CD4-positive, alpha-beta T cell treated with Interleukin-15 for 4 hours (primary cell): Measurements from ENCODE around the gene UBA6.
"Not testable (repeated sequence)": the region's sequence is repeated elsewhere in the genome, so short reads cannot be mapped to it uniquely, and the experiment has no call there.

ENCODE experiments used
- DNase-seq: peaks from one replicate; pipeline ENCODE4 v3.0.0-alpha.2; 2020; ENCODE audit warnings: low spot score

UBA6 gene

DNA sequence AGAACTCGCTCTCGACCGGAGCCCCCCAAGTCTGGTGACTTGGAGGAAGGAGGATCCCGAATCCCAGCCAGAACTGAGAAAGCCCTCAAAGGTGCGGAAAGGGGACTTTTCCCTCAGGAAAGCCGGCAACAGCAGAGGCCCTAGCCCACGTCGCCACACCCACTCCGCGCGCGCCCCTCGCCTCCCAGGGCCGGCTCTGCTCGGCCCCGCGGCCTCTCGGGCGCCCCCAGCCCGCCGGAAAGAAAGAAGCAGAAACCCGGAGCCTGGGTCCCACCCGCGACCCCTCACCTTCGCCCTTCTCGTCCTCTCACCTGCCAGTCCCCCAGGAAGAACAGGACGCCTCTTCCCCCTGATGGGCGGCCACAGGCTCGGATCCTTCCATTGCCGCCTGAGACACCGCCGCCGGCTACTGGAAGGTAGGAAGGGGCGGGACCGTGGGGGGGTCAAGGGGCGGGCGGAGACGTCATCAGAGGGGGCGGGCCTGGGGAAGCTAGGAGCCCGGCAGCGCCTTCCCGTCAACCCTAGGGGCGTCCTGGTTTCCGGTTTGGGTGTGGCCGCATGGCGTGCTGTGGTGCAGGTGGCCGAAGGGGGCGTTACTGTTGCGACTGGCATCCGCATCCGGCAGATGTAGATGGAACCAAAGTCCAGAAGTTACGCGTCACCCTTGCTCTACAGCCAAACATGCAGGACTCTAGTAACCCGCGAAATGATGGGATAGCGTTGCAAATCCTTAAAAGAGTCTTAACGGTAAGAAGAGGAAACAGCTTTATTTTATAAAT lies at the start of gene UBA6:
Gene UBA6, minus strand, starts transcription at position 418 of the 779 bp plus-strand sequence. Its CDS starts 36 bp downstream, at position 382.
- DNase-seq = peak; percentile 92

DNA sequence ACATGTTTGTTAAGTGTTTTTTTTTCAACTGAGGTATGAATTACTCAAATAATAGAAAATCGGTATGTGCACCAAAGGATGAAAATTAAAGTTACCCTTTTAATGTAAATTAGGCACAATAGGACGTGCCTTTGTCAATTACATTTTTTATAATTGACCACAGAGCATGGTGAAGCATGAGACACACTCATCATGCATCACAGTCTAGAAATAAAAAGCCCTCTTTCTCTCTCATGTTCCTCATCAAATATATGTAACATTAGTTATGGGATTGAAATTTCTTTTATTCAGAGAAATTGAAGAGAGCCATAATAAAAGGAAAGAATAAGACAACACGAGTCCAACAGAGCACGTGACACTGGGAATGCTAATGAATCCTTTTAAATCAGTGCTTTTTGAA lies 49.7 kb upstream of the UBA6 start:
- DNase-seq = no peak

DNA sequence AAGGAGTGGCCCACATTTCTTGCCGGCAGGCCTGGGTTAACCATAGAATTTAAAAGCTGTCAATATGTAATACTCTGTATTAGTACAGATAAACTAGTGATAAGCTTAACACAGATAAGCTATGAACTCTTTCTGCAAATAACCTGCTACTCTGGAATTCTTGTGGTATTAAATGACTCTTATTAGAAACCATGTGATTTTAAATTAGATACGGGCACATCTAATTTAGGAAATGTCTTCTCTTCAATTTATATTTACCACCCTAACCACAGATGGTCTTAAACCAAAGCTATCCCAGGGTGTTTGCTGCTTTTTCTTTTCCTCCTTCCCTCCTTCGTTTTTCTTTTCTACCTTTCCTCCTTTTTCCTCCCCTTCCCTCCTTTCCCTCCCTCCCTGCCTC lies 48.3 kb upstream of the UBA6 start:
- no peak for DNase-seq

DNA sequence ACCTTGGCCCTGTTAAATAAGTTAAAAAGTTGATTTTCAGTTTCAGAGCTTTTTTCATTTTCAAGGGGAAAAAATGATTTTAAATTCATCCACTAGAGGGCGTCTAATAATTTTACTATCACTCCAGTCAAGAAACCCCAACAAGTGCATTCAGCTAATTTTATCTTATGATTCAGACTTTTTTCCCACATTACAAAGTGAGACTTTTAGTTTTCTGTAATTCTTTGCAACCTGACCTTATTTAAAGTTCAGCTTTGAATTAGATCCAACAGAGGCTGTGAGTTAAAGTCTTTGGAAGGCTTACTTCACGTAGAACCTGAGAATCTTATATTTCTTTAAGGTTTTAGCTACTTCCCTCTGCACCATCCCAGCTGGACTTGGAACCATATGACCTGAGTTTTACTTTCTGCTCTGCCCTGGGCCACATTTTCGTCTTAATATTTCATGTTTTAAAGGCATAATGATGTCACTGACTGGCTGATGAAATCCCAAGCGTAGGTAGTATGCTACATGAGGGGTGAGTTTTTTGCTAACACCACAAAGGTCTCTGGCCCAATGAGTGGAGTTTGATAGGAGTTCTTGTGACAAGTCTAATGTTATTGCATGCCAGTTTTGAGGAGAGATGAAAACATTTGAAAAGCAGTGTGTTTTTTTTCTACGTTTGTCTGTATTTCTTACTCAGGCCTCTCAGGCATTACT lies 46.0 kb upstream of the UBA6 start:
- peak; percentile 38 for DNase-seq

DNA sequence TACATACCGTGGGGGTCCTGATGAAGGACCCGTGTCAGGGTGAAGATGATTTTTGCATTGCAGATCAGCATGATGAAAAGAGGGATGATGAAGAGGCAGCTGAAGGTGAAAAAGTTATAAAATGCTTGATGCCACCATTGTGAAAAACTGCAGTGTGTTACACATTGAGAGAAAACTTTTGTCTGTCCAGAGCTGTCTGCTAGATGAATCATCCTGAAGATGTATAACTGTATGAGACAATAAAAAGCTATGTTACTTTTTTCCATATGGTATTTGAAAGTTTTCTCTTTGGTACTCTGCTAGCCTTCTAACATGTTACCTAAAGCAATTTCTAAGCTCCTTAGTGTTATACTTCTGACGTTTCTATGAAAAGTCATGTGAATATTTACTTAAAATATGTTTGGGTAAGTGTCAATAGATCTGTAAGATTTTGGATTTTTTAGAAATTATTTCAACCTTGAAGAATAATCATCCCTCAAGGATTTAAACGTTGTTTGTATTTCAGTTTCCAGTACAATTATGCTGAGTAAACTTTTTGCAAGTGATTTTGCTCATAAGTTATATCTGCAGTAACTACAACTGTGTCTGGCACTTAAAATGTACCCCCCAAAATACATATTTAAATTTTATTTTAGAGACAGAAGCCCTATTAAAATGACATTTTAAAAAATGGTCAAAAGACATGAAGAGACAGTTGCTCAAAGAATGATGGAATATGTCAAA lies 43.8 kb upstream of the UBA6 start:
- DNase-seq = no peak

DNA sequence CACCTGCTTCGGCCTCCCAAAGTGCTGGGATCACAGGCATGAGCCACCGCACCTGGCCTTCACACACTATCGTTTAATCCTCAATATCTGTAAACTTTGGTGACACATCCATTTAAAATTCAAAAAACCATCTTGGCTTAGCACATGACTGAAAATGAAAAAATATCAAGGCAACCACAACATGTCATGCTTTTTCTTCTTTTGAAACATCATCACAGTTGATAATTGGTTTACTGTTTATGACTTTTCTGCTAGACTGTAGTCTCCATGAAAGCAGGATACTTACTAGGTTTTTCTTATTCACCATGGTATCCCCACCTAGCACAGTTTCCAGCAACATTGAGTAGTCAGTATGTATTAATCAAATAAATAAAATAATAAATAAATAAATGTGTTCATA lies 42.2 kb upstream of the UBA6 start:
- DNase-seq = no peak

DNA sequence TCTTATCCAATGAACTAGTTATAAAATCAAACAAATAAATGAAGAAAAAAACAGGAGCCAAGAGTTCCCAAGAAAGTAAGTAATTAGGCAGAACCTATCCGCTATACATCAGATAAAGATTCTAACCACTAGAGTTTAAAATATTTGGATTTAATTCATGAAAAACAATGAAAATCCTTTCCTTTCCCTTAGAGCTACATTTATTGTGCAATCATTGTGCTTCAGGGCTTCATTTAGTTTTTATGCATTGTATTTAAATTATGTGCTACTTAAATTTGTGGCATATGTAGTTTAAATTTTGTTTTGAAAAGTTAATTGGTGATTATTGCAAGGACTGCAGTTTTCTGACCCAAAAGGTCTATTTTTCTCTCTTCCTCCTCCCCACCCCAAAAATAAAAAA lies 35.3 kb upstream of the UBA6 start:
- DNase-seq = no peak

DNA sequence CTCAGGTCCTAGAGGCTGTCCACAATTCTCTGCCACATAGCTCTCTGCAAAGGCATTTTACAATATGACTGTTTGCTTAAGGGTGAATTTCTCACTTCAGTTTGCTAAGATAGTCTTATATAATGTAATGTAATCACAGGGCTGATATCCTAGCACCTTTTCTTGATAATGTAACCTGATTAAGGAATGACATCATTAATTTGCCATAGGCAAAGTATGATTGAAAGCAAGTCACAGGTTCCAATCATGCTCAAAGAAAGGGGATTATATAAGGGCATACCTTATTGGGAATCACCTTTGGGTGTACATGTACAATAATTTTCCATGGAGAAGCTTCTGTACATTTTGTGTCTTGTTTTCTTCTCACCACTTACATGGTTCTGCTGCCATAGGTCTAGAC lies 34.4 kb upstream of the UBA6 start:
- no peak for DNase-seq

DNA sequence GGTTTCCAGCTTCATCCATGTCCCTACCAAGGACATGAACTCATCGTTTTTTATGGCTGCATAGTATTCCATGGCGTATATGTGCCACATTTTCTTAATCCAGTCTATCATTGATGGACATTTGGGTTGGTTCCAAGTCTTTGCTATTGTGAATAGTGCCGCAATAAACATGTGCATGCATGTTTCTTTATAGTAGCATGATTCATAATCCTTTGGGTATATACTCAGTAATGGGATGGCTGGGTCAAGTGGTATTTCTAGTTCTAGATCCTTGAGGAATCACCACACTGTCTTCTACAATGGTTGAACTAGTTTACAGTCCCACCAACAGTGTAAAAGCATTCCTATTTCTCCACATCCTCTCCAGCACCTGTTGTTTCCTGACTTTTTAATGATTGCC lies 29.6 kb upstream of the UBA6 start:
- DNase-seq = not testable (repeated sequence)

DNA sequence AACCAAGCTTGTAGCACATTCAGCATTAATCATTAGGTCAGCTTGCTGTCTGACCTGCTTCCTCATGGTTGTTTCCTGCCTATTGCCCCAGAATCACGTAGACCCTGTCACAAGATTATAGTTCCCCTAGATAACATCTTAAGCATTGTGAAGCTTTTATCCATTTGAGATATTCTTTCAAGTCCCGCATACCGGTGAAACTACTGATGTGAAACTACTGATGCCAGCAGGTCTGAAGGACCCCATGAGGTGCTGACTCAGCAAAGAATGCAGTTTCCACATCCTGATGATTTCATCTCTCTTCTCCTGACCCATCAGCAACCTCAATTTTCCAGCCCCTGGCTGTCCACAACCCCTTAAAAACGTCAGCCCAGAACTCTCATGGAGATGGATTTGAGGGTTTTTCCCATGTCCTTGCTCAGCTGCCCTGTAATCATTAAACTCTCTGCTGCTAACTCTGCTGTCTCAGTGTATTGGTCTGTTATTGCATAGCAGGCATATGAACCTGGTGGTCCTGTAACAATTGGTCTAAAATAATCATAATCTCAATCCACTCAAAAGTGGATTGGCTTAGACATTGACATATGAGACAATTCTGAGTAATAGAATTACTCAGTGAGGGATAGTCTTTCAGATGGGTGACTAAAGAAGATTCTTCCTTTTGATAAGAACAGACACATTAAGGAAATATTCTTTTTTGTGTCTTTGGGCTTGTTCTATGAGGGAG lies 26.3 kb upstream of the UBA6 start:
- no peak for DNase-seq

DNA sequence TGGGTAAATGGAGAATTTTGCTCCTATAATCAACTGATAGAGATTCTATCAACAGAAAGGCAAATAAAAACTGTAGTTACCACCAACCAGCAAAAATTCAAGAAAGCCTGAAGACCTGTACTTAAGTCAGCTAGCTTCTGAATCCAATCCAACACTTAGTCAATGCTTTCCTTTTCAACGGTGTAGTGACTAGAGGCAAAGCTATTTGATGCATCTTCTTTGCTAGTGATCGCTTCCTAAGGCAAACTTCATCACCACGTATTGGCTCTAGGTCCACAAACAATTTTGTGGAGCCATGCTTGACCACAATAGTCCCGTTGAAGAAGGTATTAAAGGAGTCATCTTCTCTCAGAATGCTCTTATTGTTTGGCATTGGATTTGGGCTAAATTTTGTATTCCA lies 25.0 kb upstream of the UBA6 start:
- DNase-seq = no peak

DNA sequence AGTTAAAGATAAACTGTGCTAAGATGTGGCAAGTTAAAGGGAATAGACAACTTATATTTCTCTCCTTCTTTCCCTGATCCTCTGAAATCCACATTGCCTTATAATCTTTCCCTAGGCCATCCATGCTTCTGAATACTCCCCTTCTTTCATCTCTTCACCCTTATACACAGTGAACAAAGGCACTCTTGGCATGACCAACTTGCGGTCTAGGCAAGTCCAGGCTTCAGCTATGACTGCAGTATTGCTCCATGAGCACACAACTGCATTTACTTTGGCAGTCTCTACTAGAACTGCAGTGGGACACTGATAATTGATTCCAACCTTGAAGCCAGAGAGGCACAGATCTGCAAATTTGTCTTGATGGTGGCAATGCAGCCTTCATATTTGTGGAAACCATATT lies 24.2 kb upstream of the UBA6 start:
- DNase-seq = no peak

DNA sequence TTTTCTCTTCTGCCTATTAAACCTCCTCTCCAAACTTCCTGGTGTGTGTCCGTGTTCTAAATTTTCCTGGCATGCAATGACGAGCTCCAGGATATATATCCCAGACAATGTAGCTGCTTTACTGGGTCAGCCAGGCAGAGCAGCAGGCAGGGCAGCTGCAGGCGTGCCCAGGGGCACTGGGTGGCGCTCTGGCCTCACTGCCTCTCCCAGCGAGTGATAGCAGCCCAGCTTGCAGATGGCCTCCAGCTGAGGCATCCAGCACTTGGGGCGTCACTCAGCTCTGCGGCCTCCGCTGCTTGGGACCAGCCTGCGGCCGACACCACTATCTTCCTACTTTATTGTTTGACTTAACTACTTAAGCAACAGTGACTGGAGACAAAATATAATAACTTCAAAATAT lies 23.0 kb upstream of the UBA6 start:
- DNase-seq = no peak

DNA sequence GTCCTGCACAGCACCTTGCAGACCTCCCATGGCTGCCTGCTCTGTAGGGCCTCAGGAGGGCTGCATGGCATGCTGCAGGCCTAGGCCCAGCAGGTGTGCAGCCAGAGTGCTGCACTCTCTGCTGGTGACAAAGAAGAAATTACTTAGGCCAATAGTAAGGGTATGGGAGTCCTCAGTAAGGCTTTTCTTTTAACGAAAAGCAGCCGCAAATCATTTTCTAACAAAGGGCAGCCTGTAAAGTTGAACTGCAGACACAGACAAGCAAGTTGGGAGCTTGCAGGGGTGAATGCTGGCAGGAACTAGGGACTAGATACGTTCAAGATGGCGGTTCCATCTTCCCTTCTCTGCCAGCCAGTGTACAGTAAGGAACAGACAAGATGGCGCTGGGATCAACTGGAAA lies 22.4 kb upstream of the UBA6 start:
- DNase-seq = no peak

DNA sequence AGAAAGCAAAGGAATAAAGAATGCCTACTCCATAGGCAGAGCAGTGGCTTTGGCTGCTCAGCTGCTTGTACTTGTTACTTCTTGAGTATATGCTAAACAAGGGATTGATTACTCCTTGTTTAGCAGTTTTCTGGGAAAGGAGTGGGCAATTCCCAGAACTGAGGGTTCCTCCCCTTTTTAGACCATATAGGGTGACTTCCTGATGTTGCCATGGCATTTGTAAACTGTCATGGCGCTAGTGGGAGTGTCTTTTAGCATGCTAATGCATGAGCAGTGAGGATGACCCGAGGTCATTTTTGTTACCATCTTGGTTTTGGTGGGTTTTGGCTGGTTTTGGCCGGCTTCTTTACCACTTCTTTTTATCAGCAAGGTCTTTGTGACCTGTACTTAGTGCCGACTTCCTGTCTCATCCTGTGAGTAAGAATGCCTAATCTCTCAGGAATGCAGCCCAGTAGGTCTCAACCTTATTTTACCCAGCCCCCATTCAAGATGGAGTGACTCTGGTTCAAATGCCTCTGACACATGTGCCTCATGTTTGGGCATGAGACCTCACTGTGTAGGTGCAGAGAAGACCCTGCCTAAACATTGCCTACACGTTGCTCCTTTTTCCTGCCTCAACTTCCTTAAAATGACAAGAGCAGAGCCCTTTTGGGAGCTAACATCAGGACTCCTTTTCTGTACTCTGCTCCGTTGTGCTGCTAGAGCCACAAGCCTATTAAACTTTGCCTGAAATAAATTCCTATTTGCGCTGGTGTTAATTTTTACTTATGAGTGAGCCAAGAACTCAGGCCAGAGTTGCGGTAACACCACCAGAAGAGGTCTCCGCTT lies 21.0 kb upstream of the UBA6 start:
- no peak for DNase-seq

DNA sequence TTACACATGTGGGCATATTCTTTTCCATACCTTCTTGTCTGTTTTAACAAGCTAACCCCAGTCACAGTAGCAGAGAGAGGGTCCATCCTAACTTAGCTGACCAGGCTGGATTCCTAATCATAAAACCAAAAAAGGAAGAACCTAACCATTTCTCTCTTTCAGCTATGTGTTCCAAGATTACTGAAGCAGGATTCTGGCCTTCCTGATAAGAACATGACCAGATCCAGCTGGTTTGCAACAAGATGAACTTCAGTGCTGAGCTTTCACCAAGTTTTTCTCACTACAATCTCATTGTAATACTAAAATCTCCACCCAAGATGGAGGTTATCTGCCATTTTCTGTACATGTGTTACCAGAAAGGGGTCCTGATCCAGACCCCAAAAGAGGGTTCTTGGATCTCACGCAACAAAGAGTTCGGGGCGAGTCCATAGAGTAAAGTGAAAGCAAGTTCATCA lies 20.4 kb upstream of the UBA6 start:
- DNase-seq = no peak

DNA sequence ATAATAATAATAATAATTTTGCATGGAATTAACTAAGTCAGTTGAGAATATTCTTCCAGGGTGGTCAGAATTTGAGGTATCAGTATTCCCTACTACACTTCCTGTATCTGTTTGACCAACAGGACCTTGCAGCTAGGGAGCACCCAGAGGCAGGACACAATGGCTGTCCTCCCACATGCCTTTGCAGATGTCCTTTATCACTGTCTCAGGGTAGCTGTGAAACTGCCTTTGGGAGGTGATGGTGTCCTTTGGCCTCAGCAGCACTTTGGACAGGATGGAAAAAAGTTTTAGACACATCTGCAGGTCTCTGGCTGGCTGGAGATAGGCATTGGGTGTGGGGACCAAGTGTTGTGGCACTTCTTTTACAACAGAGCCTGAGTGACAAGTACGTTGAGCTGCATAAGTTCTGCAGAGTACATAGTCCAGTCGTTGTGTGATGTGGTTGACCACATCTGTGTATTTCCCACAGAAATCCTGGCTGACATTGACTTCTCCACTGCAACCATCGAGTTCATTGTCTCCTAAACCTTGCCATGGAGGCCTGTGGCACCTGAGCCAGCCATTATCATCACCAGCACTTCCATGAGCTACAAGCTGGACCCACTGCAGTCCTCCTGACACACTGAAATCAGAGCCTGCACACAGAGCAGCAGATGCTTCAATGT lies 19.1 kb upstream of the UBA6 start:
- no peak for DNase-seq

DNA sequence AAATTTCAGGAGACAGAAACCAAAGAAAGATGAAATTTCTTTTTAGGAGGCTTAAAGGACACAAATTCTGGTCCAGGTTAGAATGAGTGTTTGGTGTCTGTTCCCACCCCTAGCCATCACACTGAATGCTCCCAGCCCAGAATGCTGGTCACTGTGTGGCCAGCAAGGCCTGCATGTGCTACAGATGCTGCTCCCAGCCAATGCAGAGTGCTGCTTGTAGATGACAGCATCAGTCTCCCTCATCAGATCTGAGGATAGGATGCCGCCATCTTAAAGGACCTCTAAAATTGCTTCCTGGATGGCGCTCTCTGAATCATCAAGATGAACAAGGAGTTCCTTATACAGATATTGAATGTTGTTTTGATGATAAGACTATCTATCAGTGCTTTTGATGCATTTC lies 17.9 kb upstream of the UBA6 start:
- DNase-seq = no peak

DNA sequence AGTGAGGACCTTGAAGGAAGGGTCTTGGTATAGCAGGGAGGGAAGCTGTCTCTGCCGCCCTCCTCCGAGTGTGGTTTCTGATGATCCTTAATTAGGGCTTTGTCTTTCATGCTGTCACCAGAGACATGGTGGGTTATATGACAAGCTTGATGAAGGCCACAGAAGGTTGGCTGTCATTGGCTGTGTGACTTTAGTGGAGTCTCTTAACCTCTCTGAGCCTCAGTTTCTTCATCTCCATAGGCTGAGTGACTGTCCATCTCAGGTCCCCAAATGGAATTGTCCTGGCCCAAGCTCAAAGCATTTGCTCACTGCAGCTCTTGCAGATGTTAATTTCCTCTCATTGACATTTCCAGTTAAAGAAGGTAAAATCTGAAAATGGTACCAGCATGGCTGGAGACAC lies 16.6 kb upstream of the UBA6 start:
- no peak for DNase-seq

DNA sequence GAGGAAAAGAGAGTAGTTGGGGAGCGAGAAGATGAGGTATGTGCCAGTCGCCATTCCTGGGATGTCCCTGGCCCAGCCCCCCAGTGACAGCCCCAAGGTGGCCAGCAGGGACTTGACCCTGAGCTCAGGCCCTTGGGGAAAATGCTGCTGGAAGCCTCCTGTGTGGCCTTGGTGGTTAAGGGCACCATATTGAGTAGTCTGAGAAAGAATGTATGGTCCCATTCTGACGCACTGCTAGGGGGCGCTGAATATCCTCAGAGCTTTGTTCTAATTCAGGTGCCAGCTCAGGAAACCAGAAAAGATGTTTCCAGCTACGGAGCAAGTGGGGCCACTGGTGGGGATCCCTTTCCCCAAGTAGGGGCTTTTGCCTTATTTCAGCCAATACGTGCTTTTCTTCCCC lies 14.0 kb upstream of the UBA6 start:
- no peak for DNase-seq

DNA sequence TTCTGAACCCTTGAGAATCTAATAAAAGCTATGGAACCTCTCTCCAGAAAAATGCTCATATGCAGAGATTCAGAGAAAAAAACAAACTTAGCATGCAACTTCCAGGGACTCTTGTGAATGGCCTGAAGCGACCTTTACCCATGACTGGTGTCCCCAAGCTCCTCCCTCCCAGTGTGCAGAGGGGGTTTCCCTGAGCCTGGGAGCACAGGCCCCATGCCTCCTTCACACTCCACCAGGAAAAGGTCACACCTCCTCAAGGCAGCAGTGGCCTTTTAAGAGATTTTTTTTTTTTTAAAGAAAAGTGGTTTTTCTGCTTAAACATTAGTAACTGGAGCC lies 13.3 kb upstream of the UBA6 start:
- DNase-seq = no peak
